EL (cell line): ENCODE data around the gene NBPF1.
"Not testable (repeated sequence)": the region's sequence is repeated elsewhere in the genome, so short reads cannot be mapped to it uniquely, and the experiment has no call there.

Experiments
- DNase-seq: peaks from one replicate; pipeline ENCODE4 v3.0.0-alpha.2; 2016

NBPF1 gene

GRCh38 chr1:16621681-16622315, 8.4 kb upstream of the NBPF1 start:
- not testable (repeated sequence) for DNase-seq

GRCh38 chr1:16621300-16621658, 7.9 kb upstream of the NBPF1 start:
- DNase-seq: no peak

- DNase-seq: not testable (repeated sequence)
Measured at GRCh38 chr1:16619803-16620501, 6.6 kb upstream of the NBPF1 start.

GRCh38 chr1:16618719-16619118, 5.4 kb upstream of the NBPF1 start:
- no peak for DNase-seq

- no peak for DNase-seq
Measured at GRCh38 chr1:16617778-16618580, 4.6 kb upstream of the NBPF1 start.

- DNase-seq: no peak
Measured at GRCh38 chr1:16617114-16617631, 3.8 kb upstream of the NBPF1 start.

GRCh38 chr1:16615253-16616252, 2.2 kb upstream of the NBPF1 start:
- no peak for DNase-seq

- no peak for DNase-seq
Measured at GRCh38 chr1:16614361-16615252, 1.2 kb upstream of the NBPF1 start.

GRCh38 chr1:16612332-16613172, 812 bp downstream of the NBPF1 start:
- DNase-seq: peak; percentile 93

- DNase-seq: not testable (repeated sequence)
Measured at GRCh38 chr1:16611981-16612331, 1.4 kb downstream of the NBPF1 start.

- DNase-seq: not testable (repeated sequence)
Measured at GRCh38 chr1:16611164-16611563, 2.2 kb downstream of the NBPF1 start.

- DNase-seq: not testable (repeated sequence)
Measured at GRCh38 chr1:16610553-16610952, 2.8 kb downstream of the NBPF1 start.

- not testable (repeated sequence) for DNase-seq
Measured at GRCh38 chr1:16609761-16610160, 3.6 kb downstream of the NBPF1 start.

GRCh38 chr1:16608838-16609560, 4.4 kb downstream of the NBPF1 start:
- no peak for DNase-seq

- DNase-seq: not testable (repeated sequence)
Measured at GRCh38 chr1:16607853-16608815, 5.2 kb downstream of the NBPF1 start.

- no peak for DNase-seq
Measured at GRCh38 chr1:16607433-16607851, 5.9 kb downstream of the NBPF1 start.

- DNase-seq: not testable (repeated sequence)
Measured at GRCh38 chr1:16606666-16607432, 6.5 kb downstream of the NBPF1 start.
